Hippocampal formation (tissue), 2 donors: ENCODE measurements around the gene MYL11.

Experiments
- DNase-seq, 2 donors: peaks; one replicate each; lab custom pipeline; 2025; lab: John Stamatoyannopoulos, UW

The MYL11 gene

GRCh38 chr16:30421010-30421409 lies 46.4 kb downstream of the MYL11 start:
- no peak for DNase-seq
